Astrocyte (in vitro differentiated cells and primary cell): ENCODE results near the gene HOXA7.

Experiments
- CTCF ChIP-seq: IDR thresholded peaks from 2 replicates; pipeline ENCODE4 v1.5.1; 2011; ENCODE audit warnings: low read depth, mild to moderate bottlenecking, inconsistent platforms, low read length, moderate library complexity; ENCODE audit not compliant: insufficient read depth
- EZH2 ChIP-seq: IDR thresholded peaks from 2 replicates; pipeline ENCODE4 v1.6.1; 2012; ENCODE audit warnings: mild to moderate bottlenecking, low read length, inconsistent platforms; ENCODE audit not compliant: insufficient read depth

GRCh38 chr7:27128776-27129728 lies 27.4 kb downstream of the HOXA7 start:
- TF ChIP-seq CTCF = no peak
- no peak for TF ChIP-seq EZH2
